Stimulated activated naive CD8-positive, alpha-beta T cell treated with anti-CD3 and anti-CD28 coated beads, Interleukin-15, amount 100 ng/mL, for 72 hours (primary cell): Measurements from ENCODE around the gene OGFR.

Experiments
- ATAC-seq: fragments of 150-1000 bp; cut with Tn5 transposase; 2 replicates; pipeline ENCODE4 v1.10.0; 2021; ENCODE audit warnings: mild to moderate bottlenecking, moderate library complexity
- DNase-seq, 2 donors: peaks; one replicate each; pipeline ENCODE4 v3.0.0; 2021 to 2022
- H3K27ac Mint-ChIP-seq, 2 donors: one replicate each; pipeline ENCODE4 v1.8.0; 2022; ENCODE audit warnings: mild to moderate bottlenecking in 2 of 2, mixed read lengths in 2 of 2, moderate library complexity in 2 of 2
- H3K27me3 Mint-ChIP-seq: one replicate; pipeline ENCODE4 v1.8.0; 2022; ENCODE audit warnings: mixed read lengths
- H3K4me1 Mint-ChIP-seq: one replicate; pipeline ENCODE4 v1.8.0; 2022; ENCODE audit warnings: mild to moderate bottlenecking, mixed read lengths
- H3K4me3 Mint-ChIP-seq, 2 donors: one replicate each; pipeline ENCODE4 v1.8.0; 2022; ENCODE audit warnings: mild to moderate bottlenecking in 2 of 2, mixed read lengths in 2 of 2, moderate library complexity in 1 of 2
- H3K9me3 Mint-ChIP-seq, 2 donors: one replicate each; pipeline ENCODE4 v1.8.0; 2022; ENCODE audit warnings: mixed read lengths in 2 of 2

Gene OGFR

DNA sequence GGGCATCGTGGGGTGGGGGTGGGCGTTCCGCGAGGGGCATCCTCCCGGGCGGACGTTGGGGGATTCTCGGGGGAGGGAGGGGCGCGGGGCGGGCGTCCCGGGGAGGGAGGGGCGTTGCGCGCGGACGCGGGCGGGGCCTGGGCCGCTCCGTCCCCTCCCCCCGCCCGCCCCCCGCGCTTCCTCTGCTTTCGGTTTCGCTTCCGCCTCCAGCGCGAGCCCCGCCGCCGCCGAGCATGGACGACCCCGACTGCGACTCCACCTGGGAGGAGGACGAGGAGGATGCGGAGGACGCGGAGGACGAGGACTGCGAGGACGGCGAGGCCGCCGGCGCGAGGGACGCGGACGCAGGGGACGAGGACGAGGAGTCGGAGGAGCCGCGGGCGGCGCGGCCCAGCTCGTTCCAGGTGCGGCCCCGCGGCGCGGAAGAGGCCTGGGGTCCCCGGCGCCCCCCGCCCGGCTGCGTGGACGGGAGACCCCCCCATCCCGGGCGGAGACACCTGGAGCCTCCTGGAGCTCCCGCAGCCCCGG is at the start of gene OGFR:
Gene OGFR (plus strand): TSS at position 209 of the 528 bp plus-strand sequence. CDS start 25 bp downstream, at position 234.
- peak; percentile 70 for DNase-seq
- Mint-ChIP-seq H3K9me3 (no peaks in the 10 kb centered on the region), H3K4me1 (peaks cover 41% of the 10 kb centered on the region), H3K27ac (peak within 1 kb of the TSS; percentile 96 to 97), H3K4me3 (peak within 1 kb of the TSS; percentile 97 to 98), H3K27me3 (no peaks in the 10 kb centered on the region)
- peak; percentile 61 for ATAC-seq

DNA sequence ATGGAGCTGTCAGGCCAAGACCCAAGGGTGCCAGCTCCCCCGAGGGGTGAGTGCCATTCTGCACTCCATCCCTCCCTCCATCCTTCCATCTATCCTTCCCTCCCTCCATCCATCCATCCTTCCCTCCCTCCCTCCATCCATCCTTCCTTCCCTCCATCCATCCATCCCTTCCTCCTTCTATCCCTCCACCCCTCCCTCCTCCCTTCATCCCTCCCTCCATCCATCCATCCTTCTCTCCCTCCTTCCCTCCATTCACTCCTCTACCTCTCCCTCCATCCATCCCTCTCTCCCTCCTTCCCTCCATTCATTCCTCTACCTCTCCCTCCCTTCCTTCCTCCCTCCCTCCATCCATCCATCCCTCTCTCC is 49.7 kb upstream of the OGFR start:
- no peaks in the 10 kb centered on the region for H3K9me3 Mint-ChIP-seq
- H3K27me3 Mint-ChIP-seq = peaks cover 51% of the 10 kb centered on the region
- no peak overlapping the region for H3K27ac Mint-ChIP-seq
- no peak for ATAC-seq
- H3K4me1 Mint-ChIP-seq = peaks cover 5% of the 10 kb centered on the region
- H3K4me3 Mint-ChIP-seq = no peak overlapping the region
- DNase-seq = no peak

DNA sequence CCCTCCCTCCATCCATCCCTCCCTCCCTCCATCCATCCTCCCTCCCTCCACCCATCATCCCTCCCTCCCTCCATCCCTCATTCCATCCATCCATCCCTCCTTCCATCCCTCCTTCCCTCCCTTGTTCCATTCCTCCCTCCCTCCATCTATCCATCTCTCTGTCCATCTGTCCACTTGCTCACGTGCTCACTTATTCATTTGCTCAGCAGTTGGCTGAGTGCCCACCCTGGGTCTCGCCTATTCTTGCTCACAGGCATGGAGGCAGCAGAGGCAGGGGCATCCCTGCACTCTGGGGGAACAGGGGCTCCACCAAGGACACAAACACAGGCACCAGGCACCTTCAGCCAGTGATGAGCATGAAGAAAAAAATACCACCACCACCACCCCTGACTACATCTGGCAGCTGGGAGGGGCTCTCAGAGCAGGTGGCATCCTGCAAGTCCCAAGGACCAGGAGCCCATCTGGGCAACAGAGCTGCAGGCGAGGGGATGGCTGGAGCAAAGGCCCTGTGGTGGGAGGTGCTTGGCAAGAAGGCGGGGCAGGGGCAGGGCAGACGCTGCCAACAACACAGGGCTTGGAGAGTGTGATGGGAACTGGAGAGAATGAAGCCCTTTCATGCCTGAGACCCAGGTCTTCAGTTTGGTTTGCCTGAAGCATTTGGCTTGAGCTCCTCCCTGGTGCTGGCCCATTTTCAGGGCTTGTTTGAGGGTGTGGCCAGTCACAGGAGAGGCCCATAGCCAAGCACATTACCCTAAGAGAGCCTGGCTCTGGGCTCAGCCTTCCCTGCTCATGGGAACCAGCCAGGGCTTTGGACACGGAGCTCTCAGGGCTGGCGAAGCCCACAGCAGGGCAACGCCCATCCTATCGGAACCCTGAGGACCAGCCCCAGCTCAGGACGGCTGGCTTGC is 48.6 kb upstream of the OGFR start:
- DNase-seq (no peak), ATAC-seq (no peak)
- H3K4me3 Mint-ChIP-seq = no peak overlapping the region
- H3K4me1 Mint-ChIP-seq = peaks cover 5% of the 10 kb centered on the region
- no peak overlapping the region for H3K27ac Mint-ChIP-seq
- H3K27me3 Mint-ChIP-seq = peaks cover 44% of the 10 kb centered on the region
- H3K9me3 Mint-ChIP-seq = no peaks in the 10 kb centered on the region

- H3K9me3 Mint-ChIP-seq = no peaks in the 10 kb centered on the region
- DNase-seq (no peak), ATAC-seq (no peak)
- no peaks in the 10 kb centered on the region for H3K4me1 Mint-ChIP-seq
- peaks cover 30% of the 10 kb centered on the region for H3K27me3 Mint-ChIP-seq
- H3K4me3 Mint-ChIP-seq = no peak overlapping the region
- no peak overlapping the region for H3K27ac Mint-ChIP-seq
Observed at GRCh38 chr20:62758226-62758912, 46.3 kb upstream of the OGFR start.

GRCh38 chr20:62759981-62760431 is 44.6 kb upstream of the OGFR start:
- ATAC-seq (no peak), DNase-seq (no peak)
- Mint-ChIP-seq H3K27me3 (peaks cover 25% of the 10 kb centered on the region), H3K9me3 (no peaks in the 10 kb centered on the region), H3K27ac (no peak overlapping the region), H3K4me1 (no peaks in the 10 kb centered on the region), H3K4me3 (no peak overlapping the region)

GRCh38 chr20:62760471-62760855 is 44.2 kb upstream of the OGFR start:
- no peak overlapping the region for H3K27ac Mint-ChIP-seq
- DNase-seq (no peak), ATAC-seq (peak; percentile 10)
- no peaks in the 10 kb centered on the region for H3K4me1 Mint-ChIP-seq
- no peak overlapping the region for H3K4me3 Mint-ChIP-seq
- no peaks in the 10 kb centered on the region for H3K9me3 Mint-ChIP-seq
- H3K27me3 Mint-ChIP-seq = peaks cover 25% of the 10 kb centered on the region

DNA sequence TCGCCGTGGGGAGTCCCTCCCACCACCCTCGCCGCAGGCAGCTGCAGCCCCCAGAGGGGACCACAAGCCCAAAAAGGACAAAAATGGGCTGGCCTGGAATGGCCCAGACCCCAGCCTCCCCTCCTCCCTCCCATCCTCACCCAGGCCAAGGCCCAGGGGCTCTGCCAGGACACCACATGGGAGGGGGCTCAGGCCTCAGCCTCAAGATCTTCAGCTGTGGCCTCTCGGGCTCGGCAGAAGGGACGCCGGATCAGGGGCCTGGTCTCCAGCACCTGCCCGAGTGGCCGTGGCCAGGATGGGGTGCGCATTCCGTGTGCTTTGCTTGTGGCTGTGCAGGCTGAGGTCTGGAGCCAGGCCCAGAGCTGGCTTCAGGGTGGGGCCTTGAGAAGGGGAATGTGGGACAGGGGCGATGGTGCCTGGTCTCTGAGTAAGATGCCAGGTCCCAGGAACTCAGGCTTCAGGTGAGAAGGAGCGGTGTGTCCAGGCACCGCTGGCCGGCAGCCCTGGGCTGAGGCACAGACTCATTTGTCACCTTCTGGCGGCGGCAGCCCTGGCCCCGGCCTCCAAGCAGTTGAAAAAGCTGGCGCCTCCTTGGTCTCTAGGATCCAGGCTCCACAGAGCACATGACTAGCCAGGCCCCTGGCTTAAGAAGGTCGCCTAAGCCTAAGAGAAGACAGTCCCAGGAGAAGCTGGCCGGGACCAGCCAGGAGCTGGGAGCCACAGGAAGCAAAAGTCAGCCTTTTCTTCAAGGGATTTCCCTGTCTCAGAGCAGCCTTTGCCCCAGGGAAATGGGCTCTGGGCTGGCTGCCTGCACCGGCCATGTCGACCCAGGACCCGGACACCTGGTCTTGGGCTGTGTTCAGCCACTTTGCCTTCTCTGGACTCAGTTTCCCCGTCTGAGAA is 43.5 kb upstream of the OGFR start:
- peaks cover 18% of the 10 kb centered on the region for H3K27me3 Mint-ChIP-seq
- peak; percentile 18 for ATAC-seq
- no peak overlapping the region for H3K4me3 Mint-ChIP-seq
- DNase-seq = no peak
- no peak overlapping the region for H3K27ac Mint-ChIP-seq
- no peaks in the 10 kb centered on the region for H3K4me1 Mint-ChIP-seq
- H3K9me3 Mint-ChIP-seq = no peaks in the 10 kb centered on the region

DNA sequence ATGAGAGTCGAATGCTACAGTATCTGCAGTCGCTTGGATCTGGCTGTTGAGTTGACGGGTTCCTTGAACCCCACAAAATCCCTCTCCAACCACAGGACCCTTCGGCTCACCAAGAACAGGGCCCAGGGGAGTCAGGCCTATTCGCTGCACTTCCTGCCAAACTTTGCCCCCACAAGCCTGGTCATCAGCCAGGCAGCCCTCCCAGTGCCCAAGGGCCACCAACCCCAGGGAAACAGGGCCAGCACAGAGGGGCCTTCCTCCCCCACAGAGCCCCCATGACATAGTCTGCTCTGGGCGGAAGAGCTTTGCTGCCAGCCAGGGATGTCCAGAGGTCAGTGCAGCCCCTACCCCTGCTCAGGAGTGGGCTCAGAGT is 42.9 kb upstream of the OGFR start:
- H3K4me1 Mint-ChIP-seq = peaks cover 4% of the 10 kb centered on the region
- ATAC-seq (no peak), DNase-seq (no peak)
- no peak overlapping the region for H3K4me3 Mint-ChIP-seq
- no peaks in the 10 kb centered on the region for H3K9me3 Mint-ChIP-seq
- peaks cover 12% of the 10 kb centered on the region for H3K27me3 Mint-ChIP-seq
- H3K27ac Mint-ChIP-seq = no peak overlapping the region

GRCh38 chr20:62762376-62762775 is 42.3 kb upstream of the OGFR start:
- no peak overlapping the region for H3K27ac Mint-ChIP-seq

GRCh38 chr20:62762801-62763368 is 41.8 kb upstream of the OGFR start:
- no peaks in the 10 kb centered on the region for H3K9me3 Mint-ChIP-seq
- no peak overlapping the region for H3K4me3 Mint-ChIP-seq
- H3K27me3 Mint-ChIP-seq = peaks cover under 1% of the 10 kb centered on the region
- DNase-seq (no peak), ATAC-seq (no peak)
- no peak overlapping the region for H3K27ac Mint-ChIP-seq
- H3K4me1 Mint-ChIP-seq = peaks cover 15% of the 10 kb centered on the region

More at GRCh38 chr20:62762376-62762775, 42.3 kb upstream of the OGFR start:
- peaks cover 6% of the 10 kb centered on the region for H3K27me3 Mint-ChIP-seq
- ATAC-seq = no peak
- no peak for DNase-seq
- peaks cover 10% of the 10 kb centered on the region for H3K4me1 Mint-ChIP-seq
- no peak overlapping the region for H3K4me3 Mint-ChIP-seq
- no peaks in the 10 kb centered on the region for H3K9me3 Mint-ChIP-seq

GRCh38 chr20:62763404-62763803 is 41.2 kb upstream of the OGFR start:
- no peak for DNase-seq
- Mint-ChIP-seq H3K4me3 (no peak overlapping the region), H3K9me3 (no peaks in the 10 kb centered on the region), H3K27ac (no peak overlapping the region), H3K4me1 (peaks cover 21% of the 10 kb centered on the region), H3K27me3 (no peaks in the 10 kb centered on the region)
- no peak for ATAC-seq

DNA sequence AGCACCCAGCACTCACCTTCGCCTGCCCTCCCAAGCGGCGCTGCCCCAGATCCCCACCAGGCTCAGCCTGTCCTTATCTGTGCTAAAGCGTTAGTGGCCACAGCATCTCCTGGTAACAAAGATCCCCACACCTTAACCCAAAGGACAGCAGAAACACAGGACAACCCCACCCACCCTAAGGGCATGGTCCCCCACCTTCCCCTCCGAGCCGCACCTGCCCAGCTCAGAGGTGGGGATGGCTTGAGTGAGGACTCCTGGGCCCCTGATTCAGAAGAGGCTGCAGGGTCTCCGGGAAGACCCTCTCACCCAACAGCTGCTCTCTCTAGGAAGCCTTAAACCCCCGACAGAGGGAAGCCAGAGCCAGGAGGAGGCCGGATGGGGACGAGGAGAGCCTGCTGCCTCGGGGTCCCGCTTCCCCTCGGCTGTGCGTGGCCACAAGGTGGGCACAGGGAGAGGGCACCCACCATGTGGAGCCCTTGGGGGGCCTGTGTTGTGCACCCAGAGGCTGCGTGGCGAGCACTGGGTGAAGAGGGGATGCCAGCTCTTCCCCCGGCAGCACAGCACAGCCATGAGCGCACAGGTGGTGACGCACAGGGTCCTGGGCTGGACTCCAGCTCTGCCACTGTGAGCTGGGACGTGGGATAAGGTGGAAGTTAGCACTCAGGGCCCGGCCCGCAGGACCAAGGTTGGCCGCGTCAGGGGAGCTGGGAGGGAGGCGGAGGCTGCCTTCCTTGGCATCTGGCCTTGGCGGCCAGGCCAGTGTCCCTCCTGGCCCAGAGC is 40.3 kb upstream of the OGFR start:
- ATAC-seq (no peak), DNase-seq (no peak)
- H3K4me1 Mint-ChIP-seq = peaks cover 30% of the 10 kb centered on the region
- H3K9me3 Mint-ChIP-seq = no peaks in the 10 kb centered on the region
- no peaks in the 10 kb centered on the region for H3K27me3 Mint-ChIP-seq
- no peak overlapping the region for H3K27ac Mint-ChIP-seq
- H3K4me3 Mint-ChIP-seq = no peak overlapping the region

DNA sequence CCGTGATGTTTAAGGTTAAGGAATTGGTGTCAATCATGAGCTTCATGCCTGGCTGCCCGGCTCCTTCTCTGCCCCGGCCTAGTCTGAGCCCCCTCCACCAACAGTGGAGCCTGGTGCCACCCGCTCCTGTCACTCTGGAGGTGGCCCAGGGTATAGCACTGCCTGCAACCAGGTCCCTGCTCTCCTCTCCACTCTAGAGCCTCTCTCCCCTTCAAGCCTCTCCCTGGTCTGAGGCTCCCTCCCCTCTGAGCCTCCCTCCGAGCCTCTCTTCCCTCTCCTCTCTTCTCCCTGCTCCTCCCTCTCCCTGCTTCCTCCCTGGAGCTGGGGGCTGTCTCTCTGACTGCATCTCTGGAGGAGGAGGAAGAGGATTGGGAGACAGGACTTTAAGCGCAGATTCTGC is 39.6 kb upstream of the OGFR start:
- Mint-ChIP-seq H3K9me3 (no peaks in the 10 kb centered on the region), H3K27ac (peak overlapping the region in 1 of 2 donors; percentile 78), H3K27me3 (no peaks in the 10 kb centered on the region), H3K4me3 (no peak overlapping the region), H3K4me1 (peaks cover 33% of the 10 kb centered on the region)
- no peak for ATAC-seq
- no peak for DNase-seq

DNA sequence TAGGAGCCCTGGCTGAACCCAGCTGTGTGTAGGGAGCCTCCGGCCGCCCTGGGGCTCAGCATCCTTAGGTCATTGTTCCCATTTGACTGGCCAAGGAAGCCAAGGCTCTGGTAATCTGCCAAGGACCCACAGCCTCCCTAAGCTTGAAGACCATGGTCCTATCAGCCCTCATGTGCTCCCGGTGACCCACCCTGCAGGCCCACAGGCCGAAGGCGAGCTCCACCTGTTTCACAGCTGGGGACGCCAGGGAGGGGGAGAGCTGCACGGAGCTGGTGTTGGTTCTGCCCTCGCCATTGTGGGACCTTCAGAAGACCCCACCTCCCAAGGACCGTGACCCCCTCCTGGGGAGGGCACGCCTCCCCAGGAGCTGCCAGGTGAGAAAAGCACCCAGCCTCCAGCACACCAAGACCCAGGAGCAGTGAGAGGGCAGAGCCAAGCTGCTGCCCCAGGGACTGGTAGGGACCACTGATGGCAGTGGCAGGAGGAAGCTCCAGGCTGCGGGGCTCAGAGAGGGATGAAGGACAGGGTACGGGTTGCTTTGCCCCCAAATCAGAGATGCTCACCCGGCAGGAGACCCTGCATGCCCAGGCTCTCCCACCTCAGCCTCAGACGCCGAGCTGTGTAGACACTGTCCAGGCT is 39.1 kb upstream of the OGFR start:
- DNase-seq = no peak
- ATAC-seq = no peak
- peak overlapping the region in 1 of 2 donors; percentile 78 for H3K27ac Mint-ChIP-seq
- no peaks in the 10 kb centered on the region for H3K9me3 Mint-ChIP-seq
- H3K4me1 Mint-ChIP-seq = peaks cover 33% of the 10 kb centered on the region
- H3K4me3 Mint-ChIP-seq = no peak overlapping the region
- H3K27me3 Mint-ChIP-seq = no peaks in the 10 kb centered on the region
